Activated B cell treated with CpG ODN at 0.5 μM for 24 hours (primary cell): ENCODE data around the gene TSGA10IP. TPM values are rescaled to one million over a fixed set of nuclear protein-coding genes. Genes with fewer than 3 reads are reported as not detected.

Experiments
- ATAC-seq: fragments of 200-7000 bp; cut with Tn5 transposase; one replicate; pipeline ENCODE4 v1.10.0; 2021; ENCODE audit warnings: low read depth, mild to moderate bottlenecking, moderate library complexity
- CTCF ChIA-PET: fragments of 350-600 bp; sonication (Branson Sonifier 250); formaldehyde crosslinking; loops from one replicate; lab custom pipeline; 2021; ENCODE audit warnings: antibody characterized with exemption; lab: Charles Lee
- POLR2A ChIA-PET: fragments of 350-600 bp; sonication (Branson Sonifier 250); formaldehyde crosslinking; loops from one replicate; lab custom pipeline; 2021; ENCODE audit warnings: antibody characterized with exemption; lab: Charles Lee
- DNase-seq: peaks from one replicate; pipeline ENCODE4 v3.0.0; 2022
- H3K27ac Mint-ChIP-seq: one replicate; pipeline ENCODE4 v1.8.0; 2020; ENCODE audit warnings: mixed read lengths
- H3K27me3 Mint-ChIP-seq: one replicate; pipeline ENCODE4 v1.8.0; 2021; ENCODE audit warnings: mixed read lengths
- H3K36me3 Mint-ChIP-seq: one replicate; pipeline ENCODE4 v1.8.0; 2021; ENCODE audit warnings: low read depth, mixed read lengths
- H3K4me1 Mint-ChIP-seq: one replicate; pipeline ENCODE4 v1.8.0; 2021; ENCODE audit warnings: mixed read lengths
- H3K4me3 Mint-ChIP-seq: one replicate; pipeline ENCODE4 v1.8.0; 2020; ENCODE audit warnings: mild to moderate bottlenecking, mixed read lengths
- H3K9me3 Mint-ChIP-seq: one replicate; pipeline ENCODE4 v1.8.0; 2020; ENCODE audit warnings: mixed read lengths
- CTCF ChIP-seq: fragments of 200-600 bp; IDR thresholded peaks from one replicate; pipeline ENCODE4 v1.8.0; 2022; ENCODE audit warnings: antibody characterized with exemption, mild to moderate bottlenecking
- intact Hi-C: fragments of 100-400 bp; cut with micrococcal nuclease; formaldehyde crosslinking; loops from one replicate; pipeline ENCODE4 v1.15.1; 2024
- total RNA-seq: library from RNA; stranded (reverse); gene quantifications from 2 replicates; pipeline ENCODE4 v1.2.3, GENCODE V29; 2022

The TSGA10IP gene
- total RNA-seq, 1 donor from 2014 or later, result not detected

GRCh38 chr11:65903068-65903481 lies 42.2 kb upstream of the TSGA10IP start:
- DNase-seq (no peak), ATAC-seq (no peak)
- peaks cover 5% of the 10 kb centered on the region for H3K27me3 Mint-ChIP-seq
- intact Hi-C loops, result no loop called here
- no peak for TF ChIP-seq CTCF
- no peaks in the 10 kb centered on the region for H3K9me3 Mint-ChIP-seq
- POLR2A ChIA-PET, result interaction anchor here (0.9 kb wide), 1 partner anchor 12 kb away, joined by 3 read pairs; the partner anchor contains the start of gene CCDC85B
- H3K36me3 Mint-ChIP-seq, result no peaks in the 10 kb centered on the region
- H3K27ac Mint-ChIP-seq, result no peak overlapping the region
- H3K4me3 Mint-ChIP-seq, result no peak overlapping the region
- H3K4me1 Mint-ChIP-seq, result peaks cover 11% of the 10 kb centered on the region
- CTCF ChIA-PET, result no interaction called here

- intact Hi-C loops, result no loop called here
- Mint-ChIP-seq H3K4me3 (no peak overlapping the region), H3K36me3 (no peaks in the 10 kb centered on the region), H3K4me1 (peaks cover 11% of the 10 kb centered on the region), H3K27me3 (peaks cover 5% of the 10 kb centered on the region), H3K9me3 (no peaks in the 10 kb centered on the region), H3K27ac (no peak overlapping the region)
- ChIA-PET CTCF (no interaction called here), POLR2A (interaction anchor here (0.6 kb wide), 1 partner anchor 1024 kb away, joined by 3 read pairs; no protein-coding TSS in a partner anchor)
- no peak for DNase-seq
- no peak for ATAC-seq
- no peak for TF ChIP-seq CTCF
Observed at GRCh38 chr11:65903715-65904114, 41.6 kb upstream of the TSGA10IP start.

GRCh38 chr11:65906602-65907001 lies 38.7 kb upstream of the TSGA10IP start:
- H3K36me3 Mint-ChIP-seq, result no peaks in the 10 kb centered on the region
- peaks cover 16% of the 10 kb centered on the region for H3K27me3 Mint-ChIP-seq
- DNase-seq (no peak), ATAC-seq (no peak)
- intact Hi-C loops, result no loop called here
- ChIA-PET CTCF (no interaction called here), POLR2A (interaction anchor here (0.8 to 1.4 kb wide), 2 partner anchors 11 to 13 kb away, joined by 3 to 4 read pairs; no protein-coding TSS in a partner anchor)
- TF ChIP-seq CTCF, result no peak
- no peaks in the 10 kb centered on the region for H3K9me3 Mint-ChIP-seq
- H3K4me3 Mint-ChIP-seq, result no peak overlapping the region
- peaks cover 4% of the 10 kb centered on the region for H3K4me1 Mint-ChIP-seq
- H3K27ac Mint-ChIP-seq, result no peak overlapping the region

GRCh38 chr11:65907878-65908277 lies 37.4 kb upstream of the TSGA10IP start:
- TF ChIP-seq CTCF, result no peak
- Mint-ChIP-seq H3K27ac (no peak overlapping the region), H3K4me1 (peaks cover 11% of the 10 kb centered on the region), H3K9me3 (no peaks in the 10 kb centered on the region), H3K36me3 (no peaks in the 10 kb centered on the region), H3K4me3 (no peak overlapping the region), H3K27me3 (peaks cover 17% of the 10 kb centered on the region)
- intact Hi-C loops, result no loop called here
- POLR2A ChIA-PET, result no interaction called here
- no peak for DNase-seq
- ATAC-seq, result no peak
- CTCF ChIA-PET, result no interaction called here

GRCh38 chr11:65911682-65912568 lies 33.4 kb upstream of the TSGA10IP start:
- Mint-ChIP-seq H3K36me3 (peaks cover 2% of the 10 kb centered on the region), H3K4me3 (no peak overlapping the region), H3K27me3 (peaks cover 17% of the 10 kb centered on the region), H3K4me1 (peaks cover 34% of the 10 kb centered on the region), H3K9me3 (no peaks in the 10 kb centered on the region), H3K27ac (no peak overlapping the region)
- intact Hi-C loops, result no loop called here
- no peak for ATAC-seq
- TF ChIP-seq CTCF, result no peak
- ChIA-PET POLR2A (interaction anchor here (0.7 kb wide), 2 partner anchors 12 to 50 kb away, joined by 3 to 8 read pairs; no protein-coding TSS in a partner anchor), CTCF (no interaction called here)
- no peak for DNase-seq
